Heart right ventricle (tissue), 16 donors: ENCODE results near the gene UBAP1. TPM values are rescaled to one million over a fixed set of nuclear protein-coding genes. Genes with fewer than 3 reads are reported as not detected.

ENCODE experiments used
- ATAC-seq, 8 donors: fragments of 200-7000 bp; cut with Tn5 transposase; one replicate each; pipeline ENCODE4 v1.9.1; 2020; ENCODE audit warnings: mild to moderate bottlenecking in 8 of 8, moderate library complexity in 8 of 8, moderate number of reproducible peaks in 1 of 8
- DNase-seq, 2 donors: peaks; one replicate each; pipeline ENCODE4 v3.0.0-alpha.2; 2020
- H3K27ac ChIP-seq, 10 donors: fragments of 200-600 bp; sonication (generic) in 2 of 10; one replicate each; pipeline versions ENCODE4 v1.5.0 to v1.8.0; 2020 to 2022; ENCODE audit warnings: mild to moderate bottlenecking in 3 of 10
- H3K27me3 ChIP-seq, 7 donors: fragments of 200-600 bp; one replicate each; pipeline ENCODE4 v1.8.0; 2021 to 2022; ENCODE audit warnings: mild to moderate bottlenecking in 2 of 7
- H3K36me3 ChIP-seq, 9 donors: fragments of 200-600 bp; sonication (generic) in 1 of 9; one replicate each; pipeline versions ENCODE4 v1.5.0 to v1.8.0; 2020 to 2022; ENCODE audit warnings: mild to moderate bottlenecking in 2 of 9
- H3K4me1 ChIP-seq, 9 donors: fragments of 200-600 bp; sonication (generic) in 1 of 9; one replicate each; pipeline versions ENCODE4 v1.5.0 to v1.8.0; 2020 to 2022; ENCODE audit warnings: mild to moderate bottlenecking in 4 of 9
- H3K4me3 ChIP-seq, 10 donors: fragments of 200-600 bp; sonication (generic) in 2 of 10; one replicate each; pipeline versions ENCODE4 v1.5.0 to v1.8.0; 2020 to 2022; ENCODE audit warnings: mild to moderate bottlenecking in 7 of 10, moderate library complexity in 2 of 10
- H3K9me3 ChIP-seq, 11 donors: fragments of 200-600 bp in 10 of 11; sonication (generic) in 2 of 11; one replicate each; pipeline versions ENCODE4 v1.5.0 to v1.8.0; 2013 to 2022; ENCODE audit warnings: mild to moderate bottlenecking in 2 of 11, control low read depth in 1 of 11, moderate library complexity in 1 of 11
- WGBS, 2 donors: extraction: QIAGEN DNeasy Blood & Tissue Kit; methylation state at CpG; one replicate each; pipeline ENCODE4 v1.1.7; 2013; ENCODE audit warnings: inconsistent platforms in 1 of 2; 5-methylcytosine and 5-hydroxymethylcytosine counted together
- intact Hi-C, 10 donors: fragments of 100-400 bp; cut with DNase I; formaldehyde crosslinking; loops; one replicate each; pipeline versions ENCODE4 v1.11.1 to v1.14.2; 2022
- polyA plus RNA-seq, 2 donors: library from polyadenylated mRNA; stranded (reverse); fragments of 200-250 nt; gene quantifications; one replicate each; pipeline ENCODE4 v1.2.3, GENCODE V29; 2013
- total RNA-seq, 10 donors: library from RNA; stranded (reverse); fragmentation: NEBNext Ultra II Directional in 3 of 10; extraction: Animal tissue kit (Norgen Biotek cat#: 25700) in 3 of 10; gene quantifications; one replicate each; pipeline versions ENCODE4 v1.2.1 to v1.2.4, GENCODE V29; 2021 to 2023
- TF ChIP-seq, protein P1 (sequence below), 9 donors: fragments of 200-600 bp; sonication (generic) in 2 of 9; IDR thresholded peaks; one replicate each; pipeline versions ENCODE4 v1.5.0 to v1.8.0; 2021 to 2022; ENCODE audit warnings: antibody characterized with exemption in 9 of 9, mild to moderate bottlenecking in 5 of 9, moderate library complexity in 1 of 9
- donor health status: Arrhythmogenic right ventricular cardiomyopathy.
- donor health status: ischemic (EF 13 %, LVEDD 7.1; RV severe dilation, severe dysfunction).
- donor health status: healthy with polysubstance abuse.
- donor health status: DM: no; HTN: yes; CAD: no.
- donor health status: DM: no; HTN: no; CAD: no.
- donor health status: ischemic (EF 25% LVEDD 6.9; RV normal size, moderate dysfunction).
- donor health status: ischemic (EF 25% LVEDD 5.7; RV mildly dilated, moderate dysfunction).
- donor health status: healthy.
- donor health status: DM: yes; HTN: yes; CAD: no.
- donor health status: Ischemic cardiomyopathy.
- donor health status: ischemic (EF 35%, LVEDD 5.7; RV mildly dilated, moderate dysfunction).
- donor health status: nonischemic (EF 11% LVEDD 7.7; RV severe dilation, severe dysfunction).
- donor health status: DM: yes; HTN: yes; CAD: no.
- donor health status: PGD.
- donor health status: ischemic (EF 29% LVEDD 5.4; RV normal size, mild dysfunction).
- donor health status: nonischemic (EF 23%, LVEDD 6.1; RV moderate dilation, normal function).

Gene UBAP1
- total and polyA plus RNA-seq, 12 donors = 18.4 to 54.2 (median 42.9) TPM

DNA sequence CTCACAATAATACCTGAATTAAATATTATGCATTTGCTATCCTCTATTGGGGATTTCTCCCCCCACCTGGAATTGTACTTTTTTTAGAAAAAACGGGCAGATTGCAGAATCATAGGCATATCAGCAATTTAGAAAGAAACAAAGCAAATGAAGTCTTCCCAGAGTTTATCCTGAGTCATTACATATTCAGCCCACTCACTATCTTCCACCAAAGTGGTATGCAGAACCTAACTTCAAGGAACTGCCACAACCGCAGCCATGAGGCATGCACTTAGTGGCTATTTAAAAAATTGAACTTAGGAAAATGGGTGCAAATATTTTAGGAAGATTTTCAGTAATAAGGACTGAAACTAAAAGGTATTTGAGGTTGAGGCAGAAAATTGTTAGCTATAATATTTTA, 48.6 kb downstream of the UBAP1 start:
- TF ChIP-seq, protein P1, sequence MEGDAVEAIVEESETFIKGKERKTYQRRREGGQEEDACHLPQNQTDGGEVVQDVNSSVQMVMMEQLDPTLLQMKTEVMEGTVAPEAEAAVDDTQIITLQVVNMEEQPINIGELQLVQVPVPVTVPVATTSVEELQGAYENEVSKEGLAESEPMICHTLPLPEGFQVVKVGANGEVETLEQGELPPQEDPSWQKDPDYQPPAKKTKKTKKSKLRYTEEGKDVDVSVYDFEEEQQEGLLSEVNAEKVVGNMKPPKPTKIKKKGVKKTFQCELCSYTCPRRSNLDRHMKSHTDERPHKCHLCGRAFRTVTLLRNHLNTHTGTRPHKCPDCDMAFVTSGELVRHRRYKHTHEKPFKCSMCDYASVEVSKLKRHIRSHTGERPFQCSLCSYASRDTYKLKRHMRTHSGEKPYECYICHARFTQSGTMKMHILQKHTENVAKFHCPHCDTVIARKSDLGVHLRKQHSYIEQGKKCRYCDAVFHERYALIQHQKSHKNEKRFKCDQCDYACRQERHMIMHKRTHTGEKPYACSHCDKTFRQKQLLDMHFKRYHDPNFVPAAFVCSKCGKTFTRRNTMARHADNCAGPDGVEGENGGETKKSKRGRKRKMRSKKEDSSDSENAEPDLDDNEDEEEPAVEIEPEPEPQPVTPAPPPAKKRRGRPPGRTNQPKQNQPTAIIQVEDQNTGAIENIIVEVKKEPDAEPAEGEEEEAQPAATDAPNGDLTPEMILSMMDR (IDR thresholded peaks at IDR 0.05) = no peak
- H3K4me3 ChIP-seq = no peak overlapping the region

DNA sequence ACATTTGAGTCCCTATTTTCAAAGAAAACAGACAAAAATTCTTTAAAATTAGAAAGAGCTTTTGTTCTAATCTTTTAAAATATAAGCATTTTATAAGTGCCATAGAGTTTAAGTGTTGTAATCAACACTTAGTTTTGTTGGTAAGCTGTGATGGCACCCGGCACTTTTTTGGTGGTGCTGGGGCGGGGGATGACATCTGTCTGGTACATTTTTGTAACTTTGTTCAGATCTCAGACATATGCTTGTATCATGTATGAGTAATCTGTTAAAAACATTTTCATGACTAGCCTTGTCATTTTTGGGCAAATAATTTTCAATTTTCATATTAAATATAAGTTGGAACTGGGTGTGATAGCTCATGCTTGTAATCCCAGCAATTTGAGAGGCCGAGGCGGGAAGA, 51.7 kb downstream of the UBAP1 start:
- ATAC-seq = no peak

More for the DNA sequence above, 48.6 kb downstream of the UBAP1 start:
- Histone ChIP-seq H3K27me3 (no peaks in the 10 kb centered on the region), H3K4me1 (peaks cover 0 to 11% (median 5%) of the 10 kb centered on the region in 9 donors), H3K36me3 (peaks cover 0 to 27% (median 0%) of the 10 kb centered on the region in 9 donors), H3K27ac (no peak overlapping the region), H3K9me3 (no peaks in the 10 kb centered on the region)
- 98 to 100% methylated on average over 2 of the region's 2 CpGs for WGBS, 2 donors
- ATAC-seq (no peak), DNase-seq (no peak)
- intact Hi-C loops = no loop called here

DNA sequence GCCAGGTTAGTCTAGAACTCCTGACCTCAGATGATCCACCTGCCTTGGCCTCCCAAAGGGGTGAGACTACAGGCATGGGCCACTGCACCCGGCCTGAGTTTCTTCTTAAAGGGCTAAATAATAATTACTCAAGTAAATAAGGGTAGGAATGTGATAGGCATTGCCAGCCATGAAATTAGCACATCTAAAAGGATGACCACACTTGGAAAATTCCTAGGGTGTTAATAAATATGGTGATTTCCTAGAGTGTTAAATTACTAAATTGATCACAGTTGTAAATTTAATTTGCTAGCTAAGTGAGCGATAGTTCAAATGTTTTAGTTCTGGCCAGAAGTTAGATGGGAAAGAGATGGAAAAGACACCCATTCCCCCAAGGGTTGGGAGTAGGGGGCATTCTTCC, 53.4 kb downstream of the UBAP1 start:
- peaks cover 0 to 4% (median 0%) of the 10 kb centered on the region in 9 donors for H3K4me1 ChIP-seq
- TF ChIP-seq, protein P1 (IDR thresholded peaks at IDR 0.05) = no peak
- intact Hi-C loops = no loop called here
- ATAC-seq (no peak), DNase-seq (no peak)
- no peak overlapping the region for H3K27ac ChIP-seq
- H3K27me3 ChIP-seq = no peaks in the 10 kb centered on the region
- no peaks in the 10 kb centered on the region for H3K9me3 ChIP-seq
- WGBS, 2 donors = 97% methylated on average over 2 of the region's 2 CpGs
- H3K4me3 ChIP-seq = no peak overlapping the region
- peaks cover 0 to 50% (median 15%) of the 10 kb centered on the region in 9 donors for H3K36me3 ChIP-seq

More for the DNA sequence above, 51.7 kb downstream of the UBAP1 start:
- no peak overlapping the region for H3K4me3 ChIP-seq
- H3K4me1 ChIP-seq = peaks cover 0 to 4% (median 0%) of the 10 kb centered on the region in 9 donors
- DNase-seq = no peak
- H3K27me3 ChIP-seq = no peaks in the 10 kb centered on the region
- TF ChIP-seq, protein P1 (IDR thresholded peaks at IDR 0.05) = no peak
- no peaks in the 10 kb centered on the region for H3K9me3 ChIP-seq
- 89 to 92% methylated on average over 4 of the region's 4 CpGs for WGBS, 2 donors
- peaks cover 0 to 34% (median 2%) of the 10 kb centered on the region in 9 donors for H3K36me3 ChIP-seq
- H3K27ac ChIP-seq = no peak overlapping the region
- intact Hi-C loops = no loop called here

DNA sequence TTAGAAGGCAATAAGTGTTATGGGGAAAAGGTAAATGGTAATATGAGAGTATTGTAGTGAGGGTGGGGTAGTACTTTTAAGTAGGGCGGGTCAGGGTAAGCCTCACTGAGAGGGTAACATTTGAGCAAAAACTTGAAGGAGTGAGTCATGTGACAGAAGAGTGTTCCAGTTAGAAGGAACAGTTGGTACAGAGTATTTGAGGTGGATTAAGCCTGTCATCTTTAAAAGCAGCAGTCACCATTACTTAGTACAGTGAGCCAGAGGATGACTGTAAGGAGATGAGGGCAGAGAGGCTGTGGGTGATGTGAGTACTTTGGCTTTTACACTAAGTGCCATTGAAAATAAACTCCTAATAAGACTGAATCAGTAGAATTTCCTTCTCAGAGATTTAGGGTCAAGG, 54.8 kb downstream of the UBAP1 start:
- WGBS, 2 donors = 97 to 98% methylated on average over 1 of the region's 1 CpG
- Histone ChIP-seq H3K36me3 (peaks cover 0 to 60% (median 23%) of the 10 kb centered on the region in 9 donors), H3K4me3 (no peak overlapping the region), H3K27ac (no peak overlapping the region), H3K4me1 (peaks cover 0 to 7% (median 3%) of the 10 kb centered on the region in 9 donors), H3K27me3 (no peaks in the 10 kb centered on the region), H3K9me3 (no peaks in the 10 kb centered on the region)
- DNase-seq (no peak), ATAC-seq (no peak)
- TF ChIP-seq, protein P1 (IDR thresholded peaks at IDR 0.05) = no peak
- intact Hi-C loops = no loop called here
